Right renal pelvis (tissue), 4 donors: ENCODE data around the gene ONECUT1. TPM values are rescaled to one million over a fixed set of nuclear protein-coding genes. Genes with fewer than 3 reads are reported as not detected.

Source experiments
- DNase-seq, 4 donors: peaks; one replicate each; pipeline ENCODE4 v3.0.0-alpha.2; 2013; ENCODE audit warnings: low read depth in 4 of 4, low spot score in 3 of 4, missing footprints in 1 of 4
- polyA plus RNA-seq, 4 donors: library from polyadenylated mRNA; unstranded; fragments of 120-200 nt; gene quantifications; one replicate each; pipeline ENCODE4 v1.2.1, GENCODE V29; 2013; ENCODE audit not compliant: insufficient read length in 4 of 4

The ONECUT1 gene
- polyA plus RNA-seq, 4 donors: 0.13 to 0.19 TPM; not detected in 2

DNA sequence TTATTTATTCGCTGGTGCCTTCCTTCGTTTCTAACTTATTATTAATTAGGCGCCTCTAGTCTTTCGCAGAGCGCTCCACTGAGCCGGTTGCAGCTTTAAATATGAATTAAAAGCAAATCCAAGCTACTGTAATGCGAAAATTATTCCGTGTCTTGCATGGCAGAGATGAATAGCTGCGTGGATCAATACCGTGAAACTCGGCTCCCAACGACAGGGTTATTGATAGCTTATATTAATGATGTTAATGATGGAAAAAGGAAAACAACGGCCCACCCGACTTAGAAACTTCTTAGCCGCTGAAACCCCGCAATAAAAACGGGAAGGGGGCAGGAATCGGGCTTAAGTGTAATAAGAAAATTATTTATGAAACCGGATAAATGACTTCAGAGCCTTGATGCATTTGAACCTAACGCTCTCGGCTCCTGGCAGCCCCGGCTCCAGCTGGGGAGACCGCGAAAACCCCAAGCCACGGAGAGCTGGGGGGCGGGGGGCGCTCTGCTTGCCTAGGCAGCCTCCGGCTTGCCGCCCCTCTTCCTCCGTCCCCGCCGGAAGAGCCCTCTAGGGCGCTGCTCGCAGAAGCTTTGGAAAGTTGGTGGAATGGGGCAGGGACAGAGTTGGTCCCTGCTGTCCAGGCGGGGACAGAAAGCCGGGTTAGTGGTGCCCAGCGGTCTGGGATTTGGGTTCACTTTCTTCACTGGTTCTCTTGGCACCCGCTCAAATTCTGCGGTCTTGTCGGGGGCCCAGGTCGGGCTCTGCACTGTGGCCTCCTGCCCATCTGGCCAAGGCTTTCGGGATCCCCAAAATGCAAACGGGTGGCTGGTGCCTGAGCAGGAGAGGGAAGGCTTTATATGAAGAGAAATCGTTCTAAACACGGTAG is 7.7 kb upstream of the ONECUT1 start:
- no peak for DNase-seq

DNA sequence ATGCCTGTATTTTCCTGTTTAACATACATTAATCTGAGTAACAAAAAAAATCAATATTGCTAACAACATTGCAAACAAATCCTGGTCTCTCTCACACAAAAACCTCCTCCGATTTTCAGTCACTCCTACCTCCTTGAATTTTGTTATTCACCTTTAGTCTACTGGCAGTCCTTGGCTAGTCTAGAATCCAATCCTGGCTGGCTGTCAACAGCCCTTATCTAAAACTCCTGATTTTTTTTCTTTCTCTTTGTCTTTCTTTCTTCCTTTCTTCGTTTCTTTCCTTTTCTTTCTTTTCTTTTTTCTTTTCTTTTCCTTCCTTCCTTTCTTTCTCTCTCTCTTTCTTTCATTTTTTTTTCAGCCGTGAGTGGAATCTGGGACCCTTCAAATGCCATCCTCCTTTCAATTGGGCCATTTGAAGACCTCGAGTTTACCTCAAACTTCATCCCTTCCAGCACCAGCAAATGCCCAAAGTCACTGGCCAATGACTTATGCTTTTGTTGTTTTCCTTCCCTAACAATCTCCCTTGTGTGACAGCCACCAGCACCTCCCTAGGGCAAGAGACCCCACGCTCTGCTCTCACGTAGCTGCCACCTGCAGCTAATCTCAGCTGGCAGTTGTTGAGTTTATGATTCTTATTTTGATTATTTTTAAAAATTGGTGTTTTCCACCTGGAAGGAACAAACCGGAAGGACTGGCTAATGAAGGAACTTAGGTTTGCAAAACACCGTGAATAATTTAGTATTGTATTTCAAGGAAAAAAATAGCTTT is 6.8 kb upstream of the ONECUT1 start:
- no peak for DNase-seq

DNA sequence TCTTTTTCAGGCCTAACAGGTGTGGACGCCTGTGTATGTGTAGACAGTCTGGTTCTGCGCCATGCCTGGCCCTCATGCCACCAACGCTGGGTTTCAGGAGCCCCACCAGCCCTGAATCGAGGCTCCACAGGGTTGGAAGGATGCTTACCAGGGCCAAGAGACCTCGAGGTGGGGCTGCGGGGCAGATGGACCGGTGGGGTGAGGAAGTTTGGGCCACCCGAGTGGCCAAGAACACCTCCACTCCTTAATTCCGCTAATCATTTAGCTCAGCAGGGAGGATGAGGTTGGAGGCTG is 6.0 kb upstream of the ONECUT1 start:
- DNase-seq: no peak

DNA sequence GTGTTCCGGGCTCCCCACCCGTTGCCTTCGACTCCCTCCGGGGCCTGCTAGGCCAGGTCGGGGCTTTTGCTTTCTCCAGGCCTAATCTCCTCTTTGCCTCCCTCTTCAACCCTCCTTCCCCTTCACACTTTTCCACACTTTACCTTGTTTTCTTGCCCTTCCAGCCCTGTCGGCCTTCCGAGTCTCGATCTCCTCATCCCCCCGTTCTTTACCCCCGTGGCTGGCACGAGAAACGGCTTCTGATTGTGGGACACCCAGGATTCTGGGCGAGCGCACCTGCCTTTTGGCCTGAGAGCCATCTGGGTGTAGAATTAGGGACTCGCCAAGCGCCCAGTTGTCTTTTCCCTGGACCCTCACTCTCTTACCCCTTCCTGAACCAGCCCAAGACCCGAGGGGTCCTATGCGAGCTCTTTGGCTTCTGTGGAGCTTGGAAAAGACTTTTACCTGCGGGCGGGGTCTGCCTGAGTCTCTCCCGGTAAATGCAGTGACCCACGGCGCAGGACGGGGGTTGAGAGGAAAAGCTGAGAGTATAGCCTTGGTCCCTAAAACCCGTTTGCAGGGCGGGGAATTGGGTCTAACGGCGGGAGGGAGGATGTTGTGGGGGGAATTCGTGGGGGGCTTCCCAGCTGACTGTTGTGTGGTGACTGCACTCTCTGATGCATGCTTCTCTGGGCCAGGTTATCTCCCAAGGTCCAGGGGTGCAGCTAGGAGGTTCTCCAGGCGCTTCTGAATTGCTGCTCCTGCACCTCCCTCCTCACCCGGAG is 5.5 kb upstream of the ONECUT1 start:
- no peak for DNase-seq

DNA sequence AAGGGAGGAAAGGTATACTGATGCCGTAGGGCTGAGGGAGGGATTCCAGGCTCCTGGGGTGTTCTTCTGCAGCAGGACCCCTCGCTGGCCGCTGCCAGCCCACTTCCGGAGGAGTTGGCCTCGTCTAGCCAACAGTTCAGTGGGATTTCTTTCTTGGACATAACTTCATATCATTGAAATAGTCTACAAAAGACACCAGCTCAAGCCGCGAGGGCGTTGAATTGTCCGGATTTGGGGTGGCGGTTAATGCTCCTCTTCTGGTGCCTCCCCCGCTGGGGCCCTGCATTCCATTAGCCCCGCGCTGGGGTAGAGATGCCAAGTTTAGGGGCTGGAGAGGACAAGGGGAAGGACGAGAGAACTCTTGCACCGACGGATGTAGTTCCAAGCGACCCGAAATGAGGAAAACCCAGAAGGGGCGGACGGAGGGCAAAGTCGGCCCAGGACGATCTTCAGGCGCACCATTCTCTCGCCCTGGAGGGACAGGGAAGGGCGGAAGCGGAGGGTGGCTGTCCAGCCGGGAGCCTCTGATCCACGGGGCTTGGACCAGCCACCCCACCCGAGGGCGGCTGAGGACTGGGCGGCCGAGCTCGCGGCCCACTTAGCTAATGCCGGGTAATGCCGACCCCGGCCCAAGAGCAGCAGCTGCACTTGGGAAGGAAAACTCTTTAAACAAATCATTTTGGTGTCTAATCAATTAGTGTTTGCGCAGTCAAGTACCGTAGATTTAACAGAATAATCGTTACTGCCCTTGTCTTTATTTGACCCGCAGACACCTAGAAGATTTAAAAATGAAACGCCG is 4.7 kb upstream of the ONECUT1 start:
- DNase-seq: no peak

DNA sequence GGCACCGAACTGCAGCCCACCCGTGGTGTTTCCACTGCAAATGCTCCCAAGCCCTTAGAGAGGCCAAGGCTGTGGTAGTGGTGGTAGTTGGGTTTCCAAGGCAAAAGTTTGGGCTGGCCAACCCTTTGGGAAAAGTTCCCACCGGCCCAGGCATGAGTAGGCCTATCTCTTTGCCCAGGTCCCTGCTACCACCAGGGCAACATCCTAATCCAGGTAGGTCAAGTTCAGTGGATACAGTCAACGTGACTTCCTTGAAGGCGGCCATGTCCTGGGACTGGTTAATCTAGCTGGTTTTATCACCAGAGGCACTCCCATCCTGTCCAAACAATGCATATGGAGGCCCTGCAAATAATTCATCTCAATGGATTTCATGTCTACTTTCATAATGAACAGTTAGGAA is 1.6 kb upstream of the ONECUT1 start:
- DNase-seq: no peak

DNA sequence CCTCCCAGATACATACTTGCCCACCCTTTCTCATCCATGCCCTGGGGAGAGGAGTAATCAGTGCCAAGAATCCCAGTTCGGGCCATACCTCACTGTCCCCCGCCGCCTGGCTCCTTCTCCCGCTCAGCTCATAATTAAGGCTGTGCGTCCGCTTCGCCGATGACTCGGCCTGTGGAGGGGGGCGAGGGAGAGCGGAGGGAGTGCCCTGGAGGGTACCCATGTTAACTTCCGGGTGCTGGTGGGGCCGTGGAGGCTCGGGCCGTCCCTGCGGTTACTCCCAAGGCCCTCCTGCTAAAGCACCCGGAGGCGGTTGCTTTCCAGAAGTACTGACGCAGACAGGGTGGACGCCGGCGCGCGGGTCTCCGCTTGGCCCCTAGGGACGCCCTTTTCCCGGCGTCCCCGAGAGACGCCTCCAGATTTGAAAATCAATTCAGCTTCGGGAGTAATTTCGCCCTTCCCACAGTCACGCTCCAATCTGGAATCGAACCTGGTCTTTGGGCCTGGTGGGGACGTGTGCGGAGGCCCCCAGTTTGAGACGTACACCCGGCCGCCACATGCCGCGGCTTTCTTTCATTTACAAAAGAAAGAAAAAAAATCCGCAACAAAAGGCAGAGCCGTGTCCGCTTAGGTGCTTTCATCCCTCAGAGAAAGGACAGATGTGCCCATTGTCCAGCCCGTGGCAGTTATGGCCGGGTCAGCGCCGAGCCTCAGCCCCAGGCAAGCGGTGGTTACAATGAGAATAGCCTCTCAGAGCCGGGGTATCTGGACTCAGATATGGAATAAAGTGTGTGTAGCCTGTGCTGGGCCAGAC is 1.0 kb upstream of the ONECUT1 start:
- DNase-seq: no peak

DNA sequence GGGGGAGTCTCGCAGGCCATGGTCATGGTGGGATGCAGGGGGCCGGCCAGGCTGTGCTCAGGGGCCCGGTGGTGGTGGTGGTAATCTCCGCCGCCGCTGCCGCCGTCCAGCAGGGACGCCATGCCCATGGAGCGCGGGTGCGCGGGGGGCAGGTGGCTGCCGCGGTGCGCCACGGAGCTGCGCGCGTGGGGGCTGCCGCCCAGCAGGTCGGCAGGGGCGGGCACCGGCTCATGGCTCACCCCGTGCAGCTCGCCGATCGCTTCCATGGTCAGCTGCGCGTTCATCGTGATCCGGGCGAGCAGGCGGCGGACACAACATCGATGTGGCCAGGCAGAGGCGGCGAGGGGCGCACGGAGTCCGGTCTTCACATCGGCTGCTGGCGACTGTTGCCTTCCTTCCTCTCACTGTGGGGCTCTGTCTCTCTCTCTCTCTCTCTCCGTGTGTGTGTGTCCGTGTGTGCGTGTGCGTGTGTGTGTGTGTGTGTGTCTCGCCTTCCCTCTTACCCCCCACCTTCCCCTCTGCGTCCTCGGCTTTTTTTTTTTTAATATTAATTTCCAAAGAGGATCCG is 451 bp downstream of the ONECUT1 start:
- no peak for DNase-seq

DNA sequence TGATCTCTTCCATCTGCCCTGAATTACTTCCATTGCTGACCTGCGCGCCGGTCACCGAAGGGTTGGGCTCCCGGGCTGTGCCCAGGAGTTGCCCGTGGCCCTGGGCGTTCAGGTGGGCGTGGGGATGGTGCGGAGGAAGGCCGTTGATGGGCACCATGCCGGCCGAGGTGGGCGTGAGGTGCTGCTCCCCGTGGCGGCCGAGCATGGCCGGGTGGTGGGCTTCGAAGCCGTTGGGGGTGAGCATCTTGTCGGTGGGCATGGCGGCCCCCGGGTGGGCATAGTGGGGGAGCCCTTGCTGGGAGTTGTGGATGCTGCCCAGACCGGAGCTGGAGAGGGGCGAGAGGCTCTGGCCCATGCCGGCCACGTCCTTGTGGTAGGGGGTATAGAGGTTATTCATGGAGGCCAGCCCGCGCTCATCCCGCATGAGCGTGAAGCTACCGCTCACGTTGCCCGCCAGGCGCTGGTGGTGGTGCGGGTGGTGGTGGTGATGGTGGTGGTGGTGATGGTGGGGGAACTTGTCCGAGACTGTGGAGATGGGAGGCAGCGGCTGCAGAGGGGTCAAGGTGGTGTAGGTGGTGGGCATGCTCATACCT is 1.0 kb downstream of the ONECUT1 start:
- no peak for DNase-seq

DNA sequence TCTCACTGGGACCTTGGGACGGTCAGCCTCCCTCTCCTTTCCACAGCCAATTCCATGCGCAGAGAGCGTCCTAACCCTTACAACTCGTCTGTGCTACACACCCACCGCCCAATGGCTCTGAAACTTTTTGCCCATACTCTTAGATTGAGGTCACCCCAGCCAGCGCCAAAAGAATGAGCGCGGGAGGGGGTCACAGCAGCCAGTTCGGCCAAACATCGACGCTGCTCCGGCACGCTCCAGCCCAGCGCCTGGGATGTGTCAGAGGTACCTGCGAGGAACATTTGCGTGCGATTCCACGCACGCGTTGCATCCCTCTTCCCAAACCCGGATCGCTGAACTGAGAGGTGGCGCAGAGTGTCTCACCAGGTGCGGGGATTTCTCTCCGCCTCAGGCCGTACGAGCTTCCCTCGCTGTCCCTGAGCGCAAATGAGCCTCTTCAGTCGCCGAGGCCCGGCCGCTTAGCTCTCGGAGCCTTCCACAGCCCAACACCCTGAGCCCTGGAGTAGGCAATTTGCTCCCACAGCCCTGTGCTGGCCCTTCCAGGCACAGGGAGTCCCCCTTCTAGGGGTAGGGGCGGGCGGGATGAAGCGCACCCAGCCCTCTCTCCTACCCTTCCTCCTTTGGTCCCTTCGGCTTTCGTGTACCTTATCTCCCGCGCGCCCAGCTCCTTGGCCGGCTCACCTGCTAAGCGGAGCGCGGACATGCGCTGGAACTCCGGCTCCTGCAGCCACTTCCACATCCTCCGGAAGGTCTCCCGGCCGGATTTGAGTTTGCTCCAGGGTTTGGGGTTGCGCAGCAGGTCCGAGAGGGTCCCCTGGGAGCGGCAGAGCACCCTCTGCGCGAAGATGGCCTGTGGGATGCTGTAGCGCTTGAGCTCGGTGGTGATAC is 1.8 kb downstream of the ONECUT1 start:
- DNase-seq: no peak

DNA sequence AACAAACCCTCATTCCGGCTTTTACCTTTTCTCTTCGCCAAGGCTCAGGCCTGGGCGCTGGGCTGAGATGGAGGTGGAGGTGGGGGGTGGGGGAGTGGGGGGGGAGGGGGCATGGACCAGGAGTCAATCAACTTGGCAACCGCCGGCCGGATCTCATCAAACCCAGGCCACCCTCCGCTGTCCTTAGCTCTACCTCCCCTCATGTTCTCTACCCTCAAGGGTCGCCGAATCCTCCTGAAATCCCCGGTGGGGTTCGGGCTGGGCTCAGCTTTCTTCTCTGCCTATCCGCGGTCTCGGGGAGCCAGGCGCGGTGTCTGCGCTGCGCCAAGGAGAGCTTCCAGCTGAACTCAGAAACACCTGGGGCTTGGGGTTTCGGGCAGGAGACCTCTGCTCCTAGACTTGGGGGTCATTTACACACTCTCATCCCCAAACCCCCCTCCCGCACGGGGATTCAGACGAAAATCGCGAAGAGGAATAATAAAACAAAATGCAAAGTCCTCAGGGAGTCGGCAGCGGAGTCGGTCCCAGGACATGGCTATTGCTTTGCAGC is 2.5 kb downstream of the ONECUT1 start:
- no peak for DNase-seq

DNA sequence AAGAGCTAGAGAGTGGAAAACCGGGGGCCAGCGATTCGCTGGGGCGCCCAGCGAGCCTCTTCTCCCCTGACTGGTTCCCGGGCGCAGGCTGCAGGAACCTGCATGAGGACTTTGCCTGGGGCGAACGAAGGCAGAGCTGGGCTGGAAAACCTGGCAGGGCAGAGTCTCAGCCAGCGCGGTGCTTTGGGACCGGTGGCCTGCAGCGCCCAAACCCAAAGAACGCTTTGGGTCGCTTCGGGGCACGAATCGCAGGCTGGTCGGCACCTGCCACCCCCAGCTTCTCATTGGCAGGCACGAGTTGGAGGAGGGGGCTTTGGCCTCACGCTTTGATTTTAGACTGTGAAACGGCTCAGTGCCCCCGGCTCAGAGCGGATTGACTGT is 3.0 kb downstream of the ONECUT1 start:
- DNase-seq: no peak

DNA sequence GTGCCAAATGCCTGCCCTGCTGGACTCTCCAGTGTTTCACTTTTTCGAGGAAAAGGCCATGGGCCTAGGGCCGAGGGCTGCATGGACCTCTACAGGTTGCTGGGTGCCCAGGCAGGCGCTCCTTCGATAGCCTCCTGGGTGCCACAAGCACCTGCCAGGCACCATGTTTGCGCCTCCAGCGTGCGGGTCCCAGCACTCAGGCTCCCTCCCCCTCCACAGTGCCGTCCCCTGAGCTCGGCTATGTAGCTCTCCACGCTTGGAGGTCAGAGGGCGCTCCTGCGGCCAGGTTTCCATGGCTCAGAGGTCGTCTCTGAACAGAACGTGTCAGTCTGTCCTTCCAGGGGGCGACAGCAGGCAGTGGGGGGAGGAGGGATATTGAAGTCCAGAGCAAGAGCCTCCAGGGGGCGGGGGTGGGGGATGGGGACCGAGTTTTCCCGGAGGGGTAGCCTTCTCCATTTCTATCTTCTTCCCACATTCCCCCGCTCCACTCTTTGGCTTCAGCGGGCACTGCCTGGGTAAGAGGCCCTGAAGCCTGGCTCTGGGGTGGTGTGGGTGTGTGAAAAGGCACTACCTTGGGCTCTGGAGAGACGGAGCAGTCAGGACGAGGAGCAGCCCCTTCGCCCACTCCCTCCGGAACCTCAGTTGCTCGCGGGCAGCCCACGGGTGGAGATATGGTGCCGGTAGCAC is 3.6 kb downstream of the ONECUT1 start:
- no peak for DNase-seq

DNA sequence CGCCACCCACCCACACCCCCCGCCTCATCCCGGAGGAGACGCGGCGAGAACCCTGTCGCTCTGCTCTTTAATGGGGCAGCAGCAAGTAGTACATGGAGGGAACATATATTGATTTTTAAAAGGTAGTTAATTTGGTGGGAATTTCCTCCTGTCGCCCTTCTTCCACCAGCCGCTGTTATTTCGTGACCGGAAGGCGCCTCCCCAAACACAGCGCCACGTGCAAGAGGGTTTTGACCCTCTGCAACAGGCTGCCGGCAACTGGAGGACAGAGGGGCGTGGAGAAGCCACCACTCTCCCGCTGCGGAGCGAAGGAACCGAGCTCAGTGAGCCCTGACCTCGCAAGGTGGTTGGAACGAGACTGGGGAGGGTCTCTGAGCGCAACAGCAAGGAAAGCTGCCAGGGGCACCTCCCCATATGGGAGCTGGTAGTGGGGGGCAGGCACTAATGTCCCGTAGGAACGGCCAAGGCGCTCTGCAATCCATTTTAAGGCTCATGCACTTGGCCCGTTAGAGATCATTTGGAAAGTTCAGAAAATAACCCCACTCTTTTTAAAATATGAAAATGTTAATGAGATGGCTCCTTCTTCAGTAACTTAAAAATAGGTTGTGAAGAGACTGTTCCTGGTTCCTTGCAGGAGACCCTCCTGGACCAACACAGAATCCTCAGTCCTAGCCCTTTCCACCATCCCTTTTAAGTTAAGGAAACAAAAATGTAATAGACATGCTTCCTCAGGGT is 4.3 kb downstream of the ONECUT1 start:
- no peak for DNase-seq

DNA sequence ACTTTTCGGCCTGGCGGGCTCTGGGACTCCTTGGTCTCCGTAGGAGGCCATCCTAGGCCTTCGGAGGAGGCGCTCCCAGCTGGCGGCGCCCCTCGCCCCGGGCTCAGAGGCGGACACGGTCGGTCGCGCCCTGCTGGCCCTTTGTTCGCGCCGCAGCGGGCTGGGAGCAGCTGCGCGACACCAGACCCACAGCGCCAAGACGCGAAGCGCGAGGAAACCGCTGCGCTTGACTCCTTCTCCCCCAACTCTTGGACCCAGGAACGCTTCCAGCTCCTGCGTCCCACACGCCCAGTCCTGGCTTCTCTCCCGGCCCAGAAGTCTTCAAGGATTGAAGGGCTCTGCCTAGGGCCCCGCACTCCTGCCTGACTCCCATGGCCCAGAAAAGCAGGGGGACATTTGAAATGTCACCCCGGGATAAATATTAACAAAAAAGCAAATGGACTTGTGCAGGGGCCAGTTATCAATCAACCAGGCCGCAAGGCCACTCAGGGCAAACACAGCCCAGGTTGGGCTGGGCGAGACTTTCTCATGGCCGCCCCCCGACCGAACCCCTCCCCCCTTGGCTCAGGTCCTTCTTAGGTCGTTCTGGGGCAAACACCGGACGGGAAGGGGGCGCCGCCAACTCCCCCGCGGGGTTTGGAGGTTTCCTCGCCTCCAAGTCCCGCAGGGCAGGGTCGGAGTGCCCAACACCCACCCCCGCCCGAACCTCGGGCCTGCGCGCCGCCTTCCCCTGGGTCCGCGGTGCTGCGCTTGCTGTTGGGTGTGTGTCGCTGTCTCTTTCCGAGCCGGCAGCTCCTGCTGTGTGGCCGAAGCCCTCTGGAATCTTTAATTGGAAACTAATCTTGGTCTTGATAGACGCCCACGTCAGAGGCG is 5.1 kb downstream of the ONECUT1 start:
- DNase-seq: no peak
